B cell (primary cell): Measurements from ENCODE around the gene ZBTB8A. TPM values are rescaled to one million over a fixed set of nuclear protein-coding genes. Genes with fewer than 3 reads are reported as not detected.

Experiments used
- ATAC-seq: fragments of 200-7000 bp; cut with Tn5 transposase; one replicate; pipeline ENCODE4 v1.10.0; 2021; ENCODE audit warnings: low read depth, mild to moderate bottlenecking, moderate number of reproducible peaks, moderate library complexity
- CTCF ChIA-PET: fragments of 350-600 bp; sonication (Branson Sonifier 250); formaldehyde crosslinking; loops from one replicate; lab custom pipeline; 2021; ENCODE audit warnings: antibody characterized with exemption, inconsistent platforms; lab: Charles Lee
- POLR2A ChIA-PET: fragments of 350-600 bp; sonication (Branson Sonifier 250); formaldehyde crosslinking; loops from one replicate; lab custom pipeline; 2021; ENCODE audit warnings: antibody characterized with exemption; lab: Charles Lee
- DNase-seq: peaks from one replicate; pipeline ENCODE4 v3.0.0; 2013
- H2AFZ ChIP-seq: 2 replicates; pipeline ENCODE4 v1.6.1; 2012; ENCODE audit warnings: mild to moderate bottlenecking, low read depth, low read length; ENCODE audit not compliant: insufficient read depth, poor library complexity, severe bottlenecking
- H3K27ac ChIP-seq, 2 donors: 1 replicate in 1 of 2; 2 replicates in 1 of 2; pipeline ENCODE4 v1.5.1; 2012 to 2013; ENCODE audit warnings: low read length in 2 of 2, mild to moderate bottlenecking in 2 of 2, moderate library complexity in 1 of 2
- H3K27me3 ChIP-seq, 4 experiments: fragments of 200-600 bp in 1 of 4; sonication (generic) in 1 of 4; replicated peaks in 1 of 4; 1 replicate in 2 of 4; 2 replicates in 2 of 4; pipeline versions ENCODE4 v1.6.1 to v1.7.0; 2013 to 2016; ENCODE audit warnings: low read length in 3 of 4, mild to moderate bottlenecking in 2 of 4, mixed read lengths in 1 of 4, moderate library complexity in 1 of 4; ENCODE audit not compliant: insufficient read depth in 4 of 4, control insufficient read depth in 3 of 4; ENCODE audit errors: control extremely low read depth in 1 of 4
- H3K36me3 ChIP-seq, 2 experiments: replicated peaks in 1 of 2; 1 replicate in 1 of 2; 2 replicates in 1 of 2; pipeline versions ENCODE4 v1.6.1 to v1.7.1; 2013; ENCODE audit warnings: low read length in 1 of 2; ENCODE audit not compliant: insufficient read depth in 2 of 2, control insufficient read depth in 1 of 2; ENCODE audit errors: control extremely low read depth in 1 of 2, extremely low read depth in 1 of 2
- H3K4me1 ChIP-seq, 2 donors: fragments of 200-600 bp in 1 of 2; sonication (generic) in 1 of 2; 1 replicate in 1 of 2; 2 replicates in 1 of 2; pipeline versions ENCODE4 v1.5.1 to v1.6.1; 2013 to 2017; ENCODE audit warnings: low read length in 2 of 2; ENCODE audit not compliant: control insufficient read depth in 2 of 2, insufficient read depth in 2 of 2
- H3K4me2 ChIP-seq: replicated peaks from 2 replicates; pipeline ENCODE3; 2012; ENCODE audit warnings: mild to moderate bottlenecking, low read depth, low read length; ENCODE audit not compliant: poor library complexity, severe bottlenecking
- H3K4me3 ChIP-seq, 5 experiments: fragments of 200-600 bp in 1 of 5; sonication (generic) in 1 of 5; 1 replicate in 3 of 5; 2 replicates in 2 of 5; pipeline versions ENCODE4 v1.5.1 to v1.7.0; 2011 to 2016; ENCODE audit warnings: low read length in 4 of 5, mild to moderate bottlenecking in 4 of 5, low read depth in 2 of 5, control low read depth in 1 of 5, moderate library complexity in 1 of 5; ENCODE audit not compliant: insufficient read depth in 1 of 5; ENCODE audit errors: control extremely low read depth in 1 of 5, extremely low read depth in 1 of 5
- H3K79me2 ChIP-seq: fragments of 200-600 bp; sonication (generic); one replicate; pipeline ENCODE4 v1.6.0; 2016; ENCODE audit warnings: low read length; ENCODE audit not compliant: control insufficient read depth, insufficient read depth
- H3K9ac ChIP-seq: fragments of 200-600 bp; sonication (generic); 2 replicates; pipeline ENCODE4 v1.6.1; 2017; ENCODE audit warnings: mild to moderate bottlenecking, low read length, moderate library complexity
- H3K9me3 ChIP-seq, 3 donors: one replicate each; pipeline versions ENCODE4 v1.6.1 to v1.7.1; 2013; ENCODE audit warnings: low read length in 2 of 3; ENCODE audit not compliant: control insufficient read depth in 2 of 3, insufficient read depth in 1 of 3; ENCODE audit errors: control extremely low read depth in 1 of 3
- H4K20me1 ChIP-seq: 2 replicates; pipeline ENCODE4 v1.6.0; 2012; ENCODE audit warnings: mild to moderate bottlenecking, low read length; ENCODE audit not compliant: insufficient read depth, control insufficient read depth, poor library complexity, severe bottlenecking
- H3K27ac Mint-ChIP-seq: one replicate; pipeline ENCODE4 v1.8.0; 2021; ENCODE audit warnings: mixed read lengths
- H3K27me3 Mint-ChIP-seq: one replicate; pipeline ENCODE4 v1.8.0; 2021; ENCODE audit warnings: mixed read lengths
- H3K4me1 Mint-ChIP-seq: one replicate; pipeline ENCODE4 v1.8.0; 2021; ENCODE audit warnings: mixed read lengths
- H3K4me3 Mint-ChIP-seq: one replicate; pipeline ENCODE4 v1.8.0; 2021; ENCODE audit warnings: mixed read lengths
- H3K9me3 Mint-ChIP-seq: one replicate; pipeline ENCODE4 v1.8.0; 2022; ENCODE audit warnings: mixed read lengths; ENCODE audit not compliant: insufficient read depth
- CTCF ChIP-seq: fragments of 200-600 bp; IDR thresholded peaks from one replicate; pipeline ENCODE4 v1.8.0; 2022; ENCODE audit warnings: antibody characterized with exemption, mild to moderate bottlenecking
- EZH2 ChIP-seq: IDR thresholded peaks from 2 replicates; pipeline ENCODE4 v1.6.1; 2012; ENCODE audit warnings: borderline replicate concordance, low read depth, mild to moderate bottlenecking, moderate library complexity, low read length; ENCODE audit not compliant: insufficient read depth, poor library complexity, severe bottlenecking
- WGBS: methylation state at CpG from one replicate; pipeline ENCODE4 v1.1.5; 2013; ENCODE audit warnings: missing lambda C conversion rate; ENCODE audit not compliant: insufficient coverage; 5-methylcytosine and 5-hydroxymethylcytosine counted together
- intact Hi-C: fragments of 100-400 bp; cut with micrococcal nuclease; formaldehyde crosslinking; loops from one replicate; pipeline ENCODE4 v1.10.0; 2022
- polyA plus RNA-seq: library from polyadenylated mRNA; depleted of rRNA; stranded (reverse); fragments of >200 nt; gene quantifications from 2 replicates; pipeline ENCODE4 v1.2.3, GENCODE V29; 2012
- total RNA-seq, 2 donors: library from RNA; stranded (reverse); fragments of 120-200 nt in 1 of 2; gene quantifications; 1 replicate in 1 of 2; 2 replicates in 1 of 2; pipeline versions ENCODE4 v1.2.3 to v1.2.4, GENCODE V29; 2013 to 2022

Gene ZBTB8A
- total and polyA plus RNA-seq, 2 donors (not counting 1 experiment from before 2014, with no cell fraction given): 0.04 to 0.17 TPM

GRCh38 chr1:32636914-32637645 is 97.9 kb downstream of the ZBTB8A start:
- H3K79me2 ChIP-seq: peaks cover 63% of the 10 kb centered on the region
- ChIA-PET CTCF (interaction anchor here (1.3 kb wide), 1 partner anchor 235 kb away, joined by 4 read pairs; no protein-coding TSS in a partner anchor), POLR2A (no interaction called here)
- intact Hi-C loops: no loop called here
- no peaks in the 10 kb centered on the region for H3K27me3 ChIP-seq
- no peak overlapping the region for H3K27ac ChIP-seq
- Mint-ChIP-seq H3K9me3 (no peaks in the 10 kb centered on the region), H3K27ac (no peak overlapping the region), H3K27me3 (no peaks in the 10 kb centered on the region), H3K4me1 (no peaks in the 10 kb centered on the region), H3K4me3 (no peak overlapping the region)
- peaks cover 2 to 22% of the 10 kb centered on the region in 2 experiments for H3K36me3 ChIP-seq
- no peaks in the 10 kb centered on the region for H3K4me1 ChIP-seq
- no peak overlapping the region for H3K9ac ChIP-seq
- no peak overlapping the region for H3K4me2 ChIP-seq
- no peaks in the 10 kb centered on the region for H3K9me3 ChIP-seq
- TF ChIP-seq CTCF (no peak), EZH2 (no peak)
- DNase-seq (no peak), ATAC-seq (no peak)
- peaks cover 37% of the 10 kb centered on the region for H4K20me1 ChIP-seq
- 100% methylated on average over 11 of the region's 16 CpGs for WGBS
- no peak overlapping the region for H2AFZ ChIP-seq
- no peak overlapping the region for H3K4me3 ChIP-seq

GRCh38 chr1:32639489-32640075 is 100.4 kb downstream of the ZBTB8A start:
- no peaks in the 10 kb centered on the region for H3K9me3 Mint-ChIP-seq
- Histone ChIP-seq H3K27me3 (no peaks in the 10 kb centered on the region), H3K9me3 (no peaks in the 10 kb centered on the region), H3K4me2 (no peak overlapping the region), H3K4me1 (no peaks in the 10 kb centered on the region), H3K36me3 (peaks cover 0 to 11% of the 10 kb centered on the region in 2 experiments), H2AFZ (no peak overlapping the region), H3K9ac (no peak overlapping the region), H3K27ac (no peak overlapping the region), H3K4me3 (no peak overlapping the region), H3K79me2 (peaks cover 85% of the 10 kb centered on the region), H4K20me1 (peaks cover 46% of the 10 kb centered on the region)
- POLR2A ChIA-PET: interaction anchor here (0.7 to 0.9 kb wide), 2 partner anchors 11 to 54 kb away, joined by 3 to 4 read pairs; partner anchors contain the start of genes RBBP4 and ZBTB8OS
- H3K4me3 Mint-ChIP-seq: no peak overlapping the region
- H3K27ac Mint-ChIP-seq: no peak overlapping the region
- CTCF ChIA-PET: no interaction called here
- H3K4me1 Mint-ChIP-seq: peaks cover 1% of the 10 kb centered on the region
- H3K27me3 Mint-ChIP-seq: no peaks in the 10 kb centered on the region
- DNase-seq (no peak), ATAC-seq (no peak)
- TF ChIP-seq EZH2: no peak
- TF ChIP-seq CTCF: no peak
- intact Hi-C loops: no loop called here
- 100% methylated on average over 1 of the region's 1 CpG for whole genome bisulfite sequencing
